GM12864 (cell line): ENCODE results near the gene LAMB2.

Experiments
- DNase-seq: peaks from one replicate; pipeline ENCODE4 v3.0.0-alpha.2; 2011; ENCODE audit warnings: low read depth
- H3K4me3 ChIP-seq: 2 replicates; pipeline ENCODE4 v1.5.1; 2011; ENCODE audit warnings: mild to moderate bottlenecking, low read depth, low read length, control low read depth
- CTCF ChIP-seq: IDR thresholded peaks from 2 replicates; pipeline ENCODE4 v1.5.1; 2011; ENCODE audit warnings: low read depth, mild to moderate bottlenecking, moderate library complexity, low read length, control low read depth, inconsistent platforms; ENCODE audit errors: missing control alignments

The LAMB2 gene

GRCh38 chr3:49132437-49133225, at the start of gene LAMB2:
TSS of gene LAMB2 (minus strand) at chr3:49133050. CDS start at chr3:49132867, 183 bp downstream.
- DNase-seq = no peak
- H3K4me3 ChIP-seq = no peak within 1 kb of the TSS
- TF ChIP-seq CTCF = no peak

GRCh38 chr3:49181351-49181750, 48.5 kb upstream of the LAMB2 start:
- H3K4me3 ChIP-seq = no peak overlapping the region
- DNase-seq = no peak
- TF ChIP-seq CTCF = no peak

- TF ChIP-seq CTCF = no peak
- H3K4me3 ChIP-seq = no peak overlapping the region
- DNase-seq = no peak
These were observed 47.3 kb upstream of the LAMB2 start for GRCh38 chr3:49180116-49180515.

- H3K4me3 ChIP-seq = no peak overlapping the region
- DNase-seq = no peak
- TF ChIP-seq CTCF = no peak
These were observed 44.2 kb upstream of the LAMB2 start for GRCh38 chr3:49177073-49177472.

- DNase-seq = no peak
- TF ChIP-seq CTCF = no peak
These were observed 42.7 kb upstream of the LAMB2 start for GRCh38 chr3:49175530-49175929.

GRCh38 chr3:49174397-49174985, 41.6 kb upstream of the LAMB2 start:
- DNase-seq = no peak
- no peak for TF ChIP-seq CTCF
- no peak overlapping the region for H3K4me3 ChIP-seq

More at GRCh38 chr3:49175530-49175929, 42.7 kb upstream of the LAMB2 start:
- no peak overlapping the region for H3K4me3 ChIP-seq
